Measurements from ENCODE around the gene LMX1B. TPM values are rescaled to one million over a fixed set of nuclear protein-coding genes. Genes with fewer than 3 reads are reported as not detected.

LMX1B gene
- total and polyA plus RNA-seq, 10 donors = 0.02 to 0.25 TPM; not detected in 8

- WGBS, 5 donors = 79 to 87% (median 84%) methylated on average over 13 of the region's 13 CpGs
- TF ChIP-seq CTCF (IDR thresholded peaks at IDR 0.05 in 8 of 11, conservative IDR thresholded peaks at IDR 0.05 in 3 of 11) (no peak), POLR2A (IDR thresholded peaks at IDR 0.05) (no peak), POLR2AphosphoS5 (IDR thresholded peaks at IDR 0.05) (no peak)
Observed at GRCh38 chr9:126658201-126658825, 44.6 kb downstream of the LMX1B start.

GRCh38 chr9:126658956-126659555 is 45.3 kb downstream of the LMX1B start:
- H3K4me3 ChIP-seq = no peak overlapping the region
- H3K27me3 ChIP-seq (replicated peaks in 1 of 7) = peaks cover 0 to 81% (median 8%) of the 10 kb centered on the region in 7 donors
- intact Hi-C loops (cut with DNase I; ENCODE audit: low total_unique reads) = no loop called here
- H3K36me3 ChIP-seq = no peaks in the 10 kb centered on the region
- TF ChIP-seq POLR2AphosphoS5 (IDR thresholded peaks at IDR 0.05) (no peak), POLR2A (IDR thresholded peaks at IDR 0.05) (no peak), CTCF (IDR thresholded peaks at IDR 0.05 in 8 of 11, conservative IDR thresholded peaks at IDR 0.05 in 3 of 11) (no peak)
- no peak overlapping the region for H3K27ac ChIP-seq
- WGBS, 5 donors = 80 to 93% (median 87%) methylated on average over 7 to 11 of the region's 11 CpGs
- peaks cover 0 to 6% (median 0%) of the 10 kb centered on the region in 6 donors for H3K4me1 ChIP-seq
- no peak for DNase-seq
- no peaks in the 10 kb centered on the region for H3K9me3 ChIP-seq

More at GRCh38 chr9:126658201-126658825, 44.6 kb downstream of the LMX1B start:
- H3K9me3 ChIP-seq = no peaks in the 10 kb centered on the region
- intact Hi-C loops (cut with DNase I; ENCODE audit: low total_unique reads) = no loop called here
- H3K27ac ChIP-seq = no peak overlapping the region
- DNase-seq = no peak
- H3K4me3 ChIP-seq = no peak overlapping the region
- no peaks in the 10 kb centered on the region for H3K36me3 ChIP-seq
- peaks cover 0 to 81% (median under 1%) of the 10 kb centered on the region in 7 donors for H3K27me3 ChIP-seq (replicated peaks in 1 of 7)
- H3K4me1 ChIP-seq = no peaks in the 10 kb centered on the region

- H3K9me3 ChIP-seq = no peaks in the 10 kb centered on the region
- H3K27ac ChIP-seq = no peak overlapping the region
- intact Hi-C loops (cut with DNase I; ENCODE audit: low total_unique reads) = no loop called here
- no peaks in the 10 kb centered on the region for H3K36me3 ChIP-seq
- no peak overlapping the region for H3K4me3 ChIP-seq
- WGBS, 5 donors = 86 to 94% (median 93%) methylated on average over 6 to 17 of the region's 17 CpGs
- peaks cover 0 to 88% (median 26%) of the 10 kb centered on the region in 7 donors for H3K27me3 ChIP-seq (replicated peaks in 1 of 7)
- no peak for DNase-seq
- peaks cover 0 to 22% (median 7%) of the 10 kb centered on the region in 6 donors for H3K4me1 ChIP-seq
- TF ChIP-seq POLR2A (IDR thresholded peaks at IDR 0.05) (no peak), CTCF (IDR thresholded peaks at IDR 0.05 in 8 of 11, conservative IDR thresholded peaks at IDR 0.05 in 3 of 11) (no peak), POLR2AphosphoS5 (IDR thresholded peaks at IDR 0.05) (no peak)
Observed at GRCh38 chr9:126661122-126661520, 47.4 kb downstream of the LMX1B start.

GRCh38 chr9:126661521-126662251 is 48.0 kb downstream of the LMX1B start:
- intact Hi-C loops (cut with DNase I; ENCODE audit: low total_unique reads) = no loop called here

More at GRCh38 chr9:126661521-126662251, 48.0 kb downstream of the LMX1B start:
- Histone ChIP-seq H3K9me3 (no peaks in the 10 kb centered on the region), H3K4me3 (no peak overlapping the region), H3K36me3 (no peaks in the 10 kb centered on the region), H3K4me1 (peaks cover 0 to 25% (median 7%) of the 10 kb centered on the region in 6 donors), H3K27me3 (replicated peaks in 1 of 7) (peaks cover 0 to 89% (median 26%) of the 10 kb centered on the region in 7 donors), H3K27ac (no peak overlapping the region)
- DNase-seq = no peak
- TF ChIP-seq POLR2AphosphoS5 (IDR thresholded peaks at IDR 0.05) = no peak
- no peak for TF ChIP-seq POLR2A (IDR thresholded peaks at IDR 0.05)
- TF ChIP-seq CTCF (IDR thresholded peaks at IDR 0.05 in 8 of 11, conservative IDR thresholded peaks at IDR 0.05 in 3 of 11) = no peak
- 60 to 70% (median 65%) methylated on average over 9 to 15 of the region's 15 CpGs for WGBS, 5 donors

Data from spleen (tissue), 11 donors.